Retinal pigment epithelial cell (primary cell): Measurements from ENCODE around the gene FOXL2NB.

ENCODE experiments used
- DNase-seq: peaks from one replicate; pipeline ENCODE4 v3.0.0-alpha.2; 2010; ENCODE audit warnings: low read depth
- H3K4me3 ChIP-seq: 2 replicates; pipeline ENCODE4 v1.5.1; 2011; ENCODE audit warnings: mild to moderate bottlenecking, low read length, control low read depth, moderate library complexity
- CTCF ChIP-seq: conservative IDR thresholded peaks from 2 replicates; pipeline ENCODE4 v1.5.1; 2011; ENCODE audit warnings: low read depth, low read length, control low read depth, inconsistent platforms

Gene FOXL2NB

GRCh38 chr3:138907539-138907938 lies 39.5 kb upstream of the FOXL2NB start:
- DNase-seq: no peak
- H3K4me3 ChIP-seq: no peak overlapping the region
- no peak for TF ChIP-seq CTCF

GRCh38 chr3:138908846-138909245 lies 38.2 kb upstream of the FOXL2NB start:
- H3K4me3 ChIP-seq: no peak overlapping the region
- DNase-seq: no peak
- TF ChIP-seq CTCF: no peak

GRCh38 chr3:138909904-138910303 lies 37.1 kb upstream of the FOXL2NB start:
- no peak for DNase-seq
- no peak for TF ChIP-seq CTCF
- H3K4me3 ChIP-seq: no peak overlapping the region

- no peak for DNase-seq
- TF ChIP-seq CTCF: no peak
- no peak overlapping the region for H3K4me3 ChIP-seq
Measured at GRCh38 chr3:138911621-138912020, 35.4 kb upstream of the FOXL2NB start.

GRCh38 chr3:138912237-138912636 lies 34.8 kb upstream of the FOXL2NB start:
- no peak for TF ChIP-seq CTCF
- H3K4me3 ChIP-seq: no peak overlapping the region
- no peak for DNase-seq

- no peak overlapping the region for H3K4me3 ChIP-seq
- no peak for DNase-seq
- TF ChIP-seq CTCF: no peak
Measured at GRCh38 chr3:138913766-138914165, 33.3 kb upstream of the FOXL2NB start.

GRCh38 chr3:138914870-138915502 lies 32.0 kb upstream of the FOXL2NB start:
- DNase-seq: no peak
- peak overlapping the region; percentile 86 for H3K4me3 ChIP-seq
- no peak for TF ChIP-seq CTCF
